K562 (cell line): ENCODE results near the gene CCDC184. TPM values are rescaled to one million over a fixed set of nuclear protein-coding genes. Genes with fewer than 3 reads are reported as not detected.
A peak's percentile ranks its signal among the peaks of the same experiment; 100 is the strongest.

Experiments
- ASH1L ChIP-seq: fragments of 450-650 bp; IDR thresholded peaks from 2 replicates; pipeline ENCODE4 v1.6.1; 2018; ENCODE audit warnings: borderline replicate concordance, mild to moderate bottlenecking, low read depth; ENCODE audit not compliant: partially characterized antibody
- CUX1 ChIP-seq: fragments of 200-800 bp; sonication (Bioruptor generic); IDR thresholded peaks from 2 replicates; pipeline ENCODE4 v1.6.1; 2016; ENCODE audit warnings: missing genetic modification characterization, missing compliant biosample characterization
- HMGXB4 ChIP-seq: sonication (generic); formaldehyde crosslinking; IDR thresholded peaks from 2 replicates; pipeline ENCODE4 v1.8.1; 2023; ENCODE audit warnings: mild to moderate bottlenecking, missing genetic modification reagents
- NFYB ChIP-seq: IDR thresholded peaks from 2 replicates; pipeline ENCODE4 v1.6.1; 2011; ENCODE audit warnings: mild to moderate bottlenecking, moderate library complexity; ENCODE audit not compliant: insufficient read length; ENCODE audit errors: extremely low read depth
- RERE ChIP-seq: sonication (generic); formaldehyde crosslinking; IDR thresholded peaks from 2 replicates; pipeline ENCODE4 v1.8.0; 2023; ENCODE audit warnings: missing genetic modification reagents, mild to moderate bottlenecking, borderline replicate concordance
- SMARCA4 ChIP-seq: fragments of 450-650 bp; IDR thresholded peaks from 2 replicates; pipeline ENCODE4 v1.6.1; 2016
- TBP ChIP-seq: optimal IDR thresholded peaks from 2 replicates; pipeline ENCODE3; 2011; ENCODE audit warnings: low read depth, low read length, improper control_type of control experiment
- ZNF12 ChIP-seq: sonication (generic); formaldehyde crosslinking; IDR thresholded peaks from 2 replicates; pipeline ENCODE4 v1.4.0; 2020; ENCODE audit warnings: mild to moderate bottlenecking, missing genetic modification reagents
- ZNF518B ChIP-seq: fragments of 250-450 bp; sonication (Bioruptor Pico); IDR thresholded peaks from 2 replicates; pipeline ENCODE4 v1.5.0; 2021; ENCODE audit warnings: mild to moderate bottlenecking, moderate library complexity
- ZNF668 ChIP-seq: fragments of 250-450 bp; sonication (Bioruptor Pico); IDR thresholded peaks from 2 replicates; pipeline ENCODE4 v1.8.0; 2022; ENCODE audit warnings: mild to moderate bottlenecking, inconsistent platforms
- polyA plus RNA-seq, 8 experiments: library from polyadenylated mRNA; depleted of rRNA in 4 of 8; stranded (reverse) in 5 of 8; unstranded in 3 of 8; fragments of >200 nt; fragmentation: Nextera tagmentation in 2 of 8; fragmentation: Illumina TruSeq in 1 of 8; extraction: Ambion mirVana in 2 of 8; extraction: Trizol in 1 of 8; gene quantifications; 2 replicates each; pipeline versions ENCODE4 v1.2.1 to v1.2.3, GENCODE V29; 2011 to 2014; ENCODE audit warnings: inconsistent platforms in 1 of 8, missing spikeins in 1 of 8
- total RNA-seq, 7 experiments: library from RNA; depleted of rRNA in 6 of 7; stranded (reverse); fragments of >200 nt in 6 of 7; fragmentation: Illumina TruSeq in 2 of 7; extraction: Trizol in 2 of 7; gene quantifications; 2 replicates each; pipeline versions ENCODE4 v1.2.1 to v1.2.3, GENCODE V29; 2011 to 2021; ENCODE audit warnings: low replicate concordance in 1 of 7

CCDC184 gene
- total and polyA plus RNA-seq, 9 of the 15 experiments (the other 6 are each of a cell fraction or from before 2014, with no cell fraction given), result 0.09 TPM; not detected in 8

- TF ChIP-seq RERE (CRISPR knock-in tag) (0 out of 2 replicates have a peak, but pooled peaks have one; percentile 22), NFYB (no peak), CUX1 (CRISPR knock-in tag) (no peak), ZNF12 (peak; percentile 99), ZNF668 (CRISPR knock-in tag) (no peak), HMGXB4 (CRISPR knock-in tag) (no peak), ZNF518B (no peak), SMARCA4 (no peak), ASH1L (no peak), TBP (no peak)
Observed at GRCh38 chr12:48183091-48183875, at the start of gene CCDC184 (continued).
